GM18499 (cell line): ENCODE measurements around the gene PKNOX2.

ENCODE experiments used
- ATAC-seq: cut with Tn5 transposase; IDR thresholded peaks from one replicate; pipeline ENCODE4 v1.9.1; 2021; ENCODE audit warnings: moderate number of reproducible peaks; ENCODE audit not compliant: insufficient read depth, unreplicated experiment

The PKNOX2 gene

GRCh38 chr11:125154378-125155099 is 10.0 kb upstream of the PKNOX2 start:
- no peak for ATAC-seq

- no peak for ATAC-seq
Measured at GRCh38 chr11:125155100-125155444, 9.5 kb upstream of the PKNOX2 start.

- ATAC-seq: no peak
Measured at GRCh38 chr11:125155767-125156166, 8.8 kb upstream of the PKNOX2 start.

GRCh38 chr11:125156346-125157117 is 8.0 kb upstream of the PKNOX2 start:
- no peak for ATAC-seq

- ATAC-seq: no peak
Measured at GRCh38 chr11:125157118-125157733, 7.3 kb upstream of the PKNOX2 start.

GRCh38 chr11:125157953-125158680 is 6.4 kb upstream of the PKNOX2 start:
- no peak for ATAC-seq

GRCh38 chr11:125162743-125163142 is 1.8 kb upstream of the PKNOX2 start:
- no peak for ATAC-seq

- no peak for ATAC-seq
Measured at GRCh38 chr11:125163431-125164063, 1.0 kb upstream of the PKNOX2 start.

- no peak for ATAC-seq
Measured at GRCh38 chr11:125164091-125164421, 495 bp upstream of the PKNOX2 start.

- no peak for ATAC-seq
Measured at GRCh38 chr11:125165111-125165842, 726 bp downstream of the PKNOX2 start.

- no peak for ATAC-seq
Measured at GRCh38 chr11:125165843-125166763, 1.6 kb downstream of the PKNOX2 start.

GRCh38 chr11:125166764-125167291 is 2.3 kb downstream of the PKNOX2 start:
- ATAC-seq: no peak

GRCh38 chr11:125167292-125167953 is 2.9 kb downstream of the PKNOX2 start:
- no peak for ATAC-seq

- no peak for ATAC-seq
Measured at GRCh38 chr11:125167954-125168835, 3.6 kb downstream of the PKNOX2 start.

GRCh38 chr11:125168918-125169456 is 4.4 kb downstream of the PKNOX2 start:
- ATAC-seq: no peak

GRCh38 chr11:125170001-125170509 is 5.5 kb downstream of the PKNOX2 start:
- ATAC-seq: no peak
